CD4-positive, alpha-beta memory T cell (primary cell): ENCODE results near the gene PRUNE2. TPM values are rescaled to one million over a fixed set of nuclear protein-coding genes. Genes with fewer than 3 reads are reported as not detected.
A peak's percentile ranks its signal among the peaks of the same experiment; 100 is the strongest.

ENCODE experiments used
- CTCF ChIA-PET: fragments of 350-600 bp; sonication (Branson Sonifier 250); formaldehyde crosslinking; loops from one replicate; lab custom pipeline; 2021; ENCODE audit warnings: inconsistent platforms; ENCODE audit not compliant: partially characterized antibody; lab: Charles Lee
- POLR2A ChIA-PET: fragments of 350-600 bp; sonication (Branson Sonifier 250); formaldehyde crosslinking; loops from one replicate; lab custom pipeline; 2021; ENCODE audit not compliant: partially characterized antibody; lab: Charles Lee
- DNase-seq, 5 donors: peaks; one replicate each; pipeline versions ENCODE4 v3.0.0 to v3.0.0-alpha.2; 2020 to 2022; ENCODE audit warnings: mixed read lengths in 1 of 5
- H3K27ac ChIP-seq: one replicate; pipeline ENCODE4 v1.7.0; 2013; ENCODE audit warnings: low read depth, low read length
- H3K27me3 ChIP-seq: 2 replicates; pipeline ENCODE4 v1.7.0; 2013; ENCODE audit warnings: mild to moderate bottlenecking, low read length, moderate library complexity; ENCODE audit not compliant: insufficient read depth
- H3K36me3 ChIP-seq: 2 replicates; pipeline ENCODE4 v1.7.0; 2013; ENCODE audit warnings: mild to moderate bottlenecking, low read length, moderate library complexity; ENCODE audit not compliant: insufficient read depth
- H3K4me1 ChIP-seq: 2 replicates; pipeline ENCODE4 v1.7.0; 2013; ENCODE audit warnings: mild to moderate bottlenecking, low read length, moderate library complexity; ENCODE audit not compliant: insufficient read depth
- H3K4me3 ChIP-seq, 2 donors: one replicate each; pipeline ENCODE4 v1.7.0; 2013; ENCODE audit warnings: low read length in 2 of 2, mild to moderate bottlenecking in 1 of 2
- H3K9me3 ChIP-seq, 2 donors: one replicate each; pipeline ENCODE4 v1.7.0; 2013; ENCODE audit warnings: low read length in 2 of 2, control low read depth in 1 of 2; ENCODE audit not compliant: control insufficient read depth in 1 of 2
- H3K27ac Mint-ChIP-seq, 7 donors: one replicate each; pipeline ENCODE4 v1.8.0; 2020 to 2021; ENCODE audit warnings: mixed read lengths in 7 of 7, mild to moderate bottlenecking in 6 of 7, inconsistent platforms in 3 of 7, moderate library complexity in 3 of 7
- H3K27me3 Mint-ChIP-seq, 2 donors: one replicate each; pipeline ENCODE4 v1.8.0; 2020 to 2021; ENCODE audit warnings: mixed read lengths in 2 of 2
- H3K36me3 Mint-ChIP-seq, 2 donors: one replicate each; pipeline ENCODE4 v1.8.0; 2020 to 2021; ENCODE audit warnings: mixed read lengths in 2 of 2, inconsistent platforms in 1 of 2, mild to moderate bottlenecking in 1 of 2
- H3K4me1 Mint-ChIP-seq, 4 donors: one replicate each; pipeline ENCODE4 v1.8.0; 2020 to 2021; ENCODE audit warnings: mixed read lengths in 4 of 4, mild to moderate bottlenecking in 1 of 4
- H3K4me3 Mint-ChIP-seq, 8 donors: one replicate each; pipeline ENCODE4 v1.8.0; 2020 to 2021; ENCODE audit warnings: mixed read lengths in 8 of 8, mild to moderate bottlenecking in 7 of 8, moderate library complexity in 6 of 8, inconsistent platforms in 3 of 8
- H3K9me3 Mint-ChIP-seq, 8 donors: one replicate each; pipeline ENCODE4 v1.8.0; 2020 to 2021; ENCODE audit warnings: mixed read lengths in 8 of 8, mild to moderate bottlenecking in 5 of 8, inconsistent platforms in 3 of 8, moderate library complexity in 1 of 8
- intact Hi-C: fragments of 100-400 bp; cut with micrococcal nuclease; formaldehyde crosslinking; loops from one replicate; pipeline ENCODE4 v1.15.1; 2023
- polyA plus RNA-seq, 2 donors: library from polyadenylated mRNA; unstranded; fragments of 300-500 nt; fragmentation: Illumina TruSeq; gene quantifications; one replicate each; pipeline ENCODE4 v1.2.3, GENCODE V29; 2021
- total RNA-seq, 2 experiments: library from RNA; stranded (reverse); gene quantifications; one replicate each; pipeline ENCODE4 v1.2.3, GENCODE V29; 2021

Gene PRUNE2
- total and polyA plus RNA-seq, 4 experiments from 2014 or later, result 0.22 to 0.42 TPM; not detected in 2

DNA sequence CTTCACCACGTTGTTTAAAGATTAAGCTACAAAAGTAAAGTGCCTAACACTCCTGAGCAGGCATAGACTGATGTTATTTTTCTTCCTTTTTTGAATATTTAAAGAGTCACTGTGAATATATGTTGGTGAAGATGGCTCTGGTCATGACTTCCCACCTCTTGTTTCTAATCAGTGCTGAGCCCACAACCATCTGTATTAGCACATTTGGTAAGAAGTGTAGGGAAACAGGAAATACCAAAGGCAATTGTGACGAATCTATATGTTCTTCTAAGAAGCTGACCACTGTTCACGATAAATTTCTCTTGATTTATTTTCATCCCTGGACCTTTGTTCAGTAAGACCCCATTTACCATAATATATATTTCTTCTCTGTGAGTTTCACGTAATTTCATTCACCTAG, 249.9 kb downstream of the PRUNE2 start:
- no peak overlapping the region for H3K27ac ChIP-seq
- H3K27me3 ChIP-seq, result no peaks in the 10 kb centered on the region
- ChIA-PET CTCF (interaction anchor here (1.1 to 7.2 kb wide), 3 partner anchors 18 to 209 kb away, joined by 3 to 89 read pairs (median 4); partner anchors contain the start of gene GCNT1), POLR2A (interaction anchor here (0.8 kb wide), 1 partner anchor 197 kb away, joined by 4 read pairs; the partner anchor contains the start of gene GCNT1)
- Mint-ChIP-seq H3K27ac (no peak overlapping the region), H3K4me1 (peaks cover 28 to 56% (median 48%) of the 10 kb centered on the region in 4 donors), H3K27me3 (peaks cover 2% of the 10 kb centered on the region in 2 donors), H3K36me3 (no peaks in the 10 kb centered on the region), H3K4me3 (no peak overlapping the region), H3K9me3 (no peaks in the 10 kb centered on the region)
- H3K9me3 ChIP-seq, result no peaks in the 10 kb centered on the region
- H3K4me1 ChIP-seq, result peaks cover 18% of the 10 kb centered on the region
- DNase-seq, result no peak
- H3K4me3 ChIP-seq, result no peak overlapping the region
- no peaks in the 10 kb centered on the region for H3K36me3 ChIP-seq
- intact Hi-C loops, result loop anchor here (5.0 kb wide), 1 partner anchor 356 kb away; no protein-coding TSS in a partner anchor

- H3K36me3 Mint-ChIP-seq, result no peaks in the 10 kb centered on the region
- Histone ChIP-seq H3K36me3 (no peaks in the 10 kb centered on the region), H3K9me3 (no peaks in the 10 kb centered on the region), H3K27me3 (no peaks in the 10 kb centered on the region), H3K4me3 (no peak overlapping the region), H3K4me1 (peaks cover 25% of the 10 kb centered on the region), H3K27ac (no peak overlapping the region)
- intact Hi-C loops, result loop anchor here (5.0 kb wide), 1 partner anchor 357 kb away; no protein-coding TSS in a partner anchor
- H3K4me3 Mint-ChIP-seq, result peak overlapping the region in 6 of 8 donors; percentile 1 to 49 (median 30)
- H3K9me3 Mint-ChIP-seq, result no peaks in the 10 kb centered on the region
- H3K4me1 Mint-ChIP-seq, result peaks cover 34 to 62% (median 54%) of the 10 kb centered on the region in 4 donors
- ChIA-PET POLR2A (no interaction called here), CTCF (no interaction called here)
- peak overlapping the region in 5 of 7 donors; percentile 7 to 76 (median 52) for H3K27ac Mint-ChIP-seq
- H3K27me3 Mint-ChIP-seq, result peaks cover 2% of the 10 kb centered on the region in 2 donors
- no peak for DNase-seq
Measured at GRCh38 chr9:76655121-76655541, 250.8 kb downstream of the PRUNE2 start.

- Mint-ChIP-seq H3K27ac (peak overlapping the region in 4 of 7 donors; percentile 7 to 76 (median 48)), H3K4me3 (peak overlapping the region in 2 of 8 donors; percentile 47 to 48), H3K36me3 (no peaks in the 10 kb centered on the region), H3K4me1 (peaks cover 34 to 62% (median 54%) of the 10 kb centered on the region in 4 donors), H3K27me3 (peaks cover 2% of the 10 kb centered on the region in 2 donors), H3K9me3 (no peaks in the 10 kb centered on the region)
- intact Hi-C loops, result no loop called here
- Histone ChIP-seq H3K27ac (no peak overlapping the region), H3K27me3 (no peaks in the 10 kb centered on the region), H3K36me3 (no peaks in the 10 kb centered on the region), H3K4me3 (no peak overlapping the region), H3K4me1 (peaks cover 25% of the 10 kb centered on the region), H3K9me3 (no peaks in the 10 kb centered on the region)
- no peak for DNase-seq
- POLR2A ChIA-PET, result no interaction called here
- CTCF ChIA-PET, result no interaction called here
Measured at GRCh38 chr9:76654575-76654974, 251.3 kb downstream of the PRUNE2 start.

DNA sequence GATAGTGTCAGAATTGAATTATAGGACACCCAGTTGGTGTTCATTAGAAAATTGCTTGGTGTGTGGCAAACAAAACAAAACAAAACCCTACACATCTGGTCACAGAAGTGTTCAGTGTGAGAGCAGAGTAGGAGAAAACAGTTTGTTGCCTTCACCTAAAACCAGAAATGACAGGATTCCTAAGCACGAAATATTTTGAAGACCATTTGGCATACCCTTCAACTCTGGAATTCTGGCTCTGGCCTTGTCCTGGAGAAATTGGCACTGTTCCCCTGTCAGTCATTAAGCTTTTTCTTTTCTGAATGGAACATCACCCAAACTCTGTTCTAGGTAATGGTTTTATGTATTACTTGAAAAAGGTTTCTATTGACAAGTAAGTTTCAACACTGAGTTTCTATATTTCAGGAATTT, 251.9 kb downstream of the PRUNE2 start:
- ChIA-PET POLR2A (no interaction called here), CTCF (no interaction called here)
- Mint-ChIP-seq H3K4me1 (peaks cover 34 to 62% (median 54%) of the 10 kb centered on the region in 4 donors), H3K27me3 (peaks cover 2% of the 10 kb centered on the region in 2 donors), H3K4me3 (no peak overlapping the region), H3K36me3 (no peaks in the 10 kb centered on the region), H3K9me3 (no peaks in the 10 kb centered on the region), H3K27ac (peak overlapping the region in 1 of 7 donors; percentile 35)
- H3K4me3 ChIP-seq, result no peak overlapping the region
- H3K27ac ChIP-seq, result no peak overlapping the region
- no peaks in the 10 kb centered on the region for H3K9me3 ChIP-seq
- peaks cover 25% of the 10 kb centered on the region for H3K4me1 ChIP-seq
- no peaks in the 10 kb centered on the region for H3K36me3 ChIP-seq
- no peaks in the 10 kb centered on the region for H3K27me3 ChIP-seq
- no peak for DNase-seq
- intact Hi-C loops, result no loop called here

GRCh38 chr9:76652894-76653293, 253.0 kb downstream of the PRUNE2 start:
- no peak overlapping the region for H3K27ac Mint-ChIP-seq
- Histone ChIP-seq H3K36me3 (no peaks in the 10 kb centered on the region), H3K9me3 (no peaks in the 10 kb centered on the region), H3K4me3 (no peak overlapping the region), H3K27ac (no peak overlapping the region), H3K27me3 (no peaks in the 10 kb centered on the region), H3K4me1 (peaks cover 25% of the 10 kb centered on the region)
- H3K4me3 Mint-ChIP-seq, result peak overlapping the region in 1 of 8 donors; percentile 2
- CTCF ChIA-PET, result no interaction called here
- intact Hi-C loops, result no loop called here
- H3K4me1 Mint-ChIP-seq, result peaks cover 30 to 54% (median 47%) of the 10 kb centered on the region in 4 donors
- POLR2A ChIA-PET, result no interaction called here
- no peaks in the 10 kb centered on the region for H3K9me3 Mint-ChIP-seq
- no peaks in the 10 kb centered on the region for H3K27me3 Mint-ChIP-seq
- DNase-seq, result no peak
- H3K36me3 Mint-ChIP-seq, result no peaks in the 10 kb centered on the region

DNA sequence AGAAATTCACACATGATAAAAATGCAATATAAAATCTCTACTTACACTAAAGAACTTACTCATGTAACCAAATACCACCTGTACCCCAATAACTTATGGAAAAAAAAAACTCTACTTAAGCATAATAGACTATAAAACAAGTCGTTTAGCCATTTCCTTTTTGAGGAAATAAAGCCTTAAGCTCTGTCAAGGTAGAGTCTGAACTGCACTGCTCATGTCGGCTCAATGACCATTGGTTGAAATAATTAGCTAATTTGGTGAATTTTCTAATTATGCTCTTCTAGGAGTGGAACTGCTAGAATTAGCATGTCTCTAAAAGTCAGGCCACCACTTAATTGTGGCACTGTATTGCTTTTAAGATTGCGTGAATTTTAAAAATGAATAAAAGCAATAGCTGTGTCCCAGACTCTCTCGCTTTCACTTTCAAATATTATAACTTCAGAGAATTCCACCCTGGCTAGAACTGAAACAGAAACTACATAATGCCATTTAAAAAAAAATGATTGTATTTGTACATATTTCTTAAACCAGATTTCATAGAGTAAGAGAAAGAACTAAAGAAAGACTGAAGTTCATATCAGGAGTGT, 254.7 kb downstream of the PRUNE2 start:
- H3K27me3 Mint-ChIP-seq, result no peaks in the 10 kb centered on the region
- peak overlapping the region; percentile 5 to 89 (median 75) for H3K27ac Mint-ChIP-seq
- Histone ChIP-seq H3K4me3 (peak overlapping the region; percentile 14 to 23), H3K36me3 (no peaks in the 10 kb centered on the region), H3K9me3 (no peaks in the 10 kb centered on the region), H3K4me1 (peaks cover 25% of the 10 kb centered on the region), H3K27ac (no peak overlapping the region), H3K27me3 (no peaks in the 10 kb centered on the region)
- intact Hi-C loops, result no loop called here
- peak overlapping the region; percentile 69 to 90 (median 78) for H3K4me3 Mint-ChIP-seq
- POLR2A ChIA-PET, result interaction anchor here (0.7 to 1.6 kb wide), 6 partner anchors 14 to 258 kb away, joined by 3 to 4 read pairs (median 4); partner anchors contain the start of gene GCNT1
- CTCF ChIA-PET, result interaction anchor here (0.6 to 2.7 kb wide), 4 partner anchors 9 to 202 kb away, joined by 3 to 10 read pairs (median 4); partner anchors contain the start of gene GCNT1
- peak in 2 of 5 donors; percentile 10 to 22 for DNase-seq
- H3K9me3 Mint-ChIP-seq, result peaks cover 0 to 1% (median 0%) of the 10 kb centered on the region in 8 donors
- no peaks in the 10 kb centered on the region for H3K36me3 Mint-ChIP-seq
- H3K4me1 Mint-ChIP-seq, result peaks cover 21 to 39% (median 31%) of the 10 kb centered on the region in 4 donors

DNA sequence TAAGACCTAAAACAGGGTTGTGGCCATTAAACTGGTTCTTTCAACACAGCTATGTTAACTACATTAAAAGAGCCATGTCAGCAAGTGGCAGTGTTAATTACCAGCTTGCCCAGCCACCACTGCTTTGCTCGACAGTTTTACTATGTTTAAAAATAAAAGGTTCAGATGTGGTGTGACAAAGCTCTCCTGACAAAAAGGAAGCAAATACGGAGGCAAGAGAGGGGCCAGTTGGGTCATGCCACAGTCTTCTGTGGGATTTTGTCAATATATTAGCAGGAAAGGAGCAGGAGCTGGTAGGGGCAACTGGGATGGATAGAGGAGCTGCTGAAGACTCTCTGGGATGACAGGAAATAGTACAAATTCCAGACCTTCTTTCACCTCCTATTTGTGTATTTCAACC, 255.2 kb downstream of the PRUNE2 start:
- no peak overlapping the region for H3K27ac ChIP-seq
- DNase-seq, result no peak
- H3K36me3 Mint-ChIP-seq, result no peaks in the 10 kb centered on the region
- H3K9me3 Mint-ChIP-seq, result peaks cover 0 to 2% (median 0%) of the 10 kb centered on the region in 8 donors
- CTCF ChIA-PET, result interaction anchor here (1.2 to 2.7 kb wide), 4 partner anchors 10 to 204 kb away, joined by 3 to 10 read pairs (median 4); partner anchors contain the start of gene GCNT1
- H3K27me3 ChIP-seq, result no peaks in the 10 kb centered on the region
- H3K27ac Mint-ChIP-seq, result peak overlapping the region; percentile 19 to 89 (median 75)
- peak overlapping the region; percentile 14 to 23 for H3K4me3 ChIP-seq
- no peaks in the 10 kb centered on the region for H3K27me3 Mint-ChIP-seq
- no peaks in the 10 kb centered on the region for H3K9me3 ChIP-seq
- intact Hi-C loops, result no loop called here
- peak overlapping the region; percentile 69 to 90 (median 78) for H3K4me3 Mint-ChIP-seq
- peaks cover 25% of the 10 kb centered on the region for H3K4me1 ChIP-seq
- H3K36me3 ChIP-seq, result no peaks in the 10 kb centered on the region
- POLR2A ChIA-PET, result interaction anchor here (1.1 to 1.6 kb wide), 3 partner anchors 13 to 257 kb away, joined by 4 read pairs; partner anchors contain the start of gene GCNT1
- H3K4me1 Mint-ChIP-seq, result peaks cover 21 to 34% (median 28%) of the 10 kb centered on the region in 4 donors
